Measurements from ENCODE around the gene MYOM1. TPM values are rescaled to one million over a fixed set of nuclear protein-coding genes. Genes with fewer than 3 reads are reported as not detected.

The MYOM1 gene
- total RNA-seq, 2 donors from 2014 or later, result 2.8 to 7.9 TPM

DNA sequence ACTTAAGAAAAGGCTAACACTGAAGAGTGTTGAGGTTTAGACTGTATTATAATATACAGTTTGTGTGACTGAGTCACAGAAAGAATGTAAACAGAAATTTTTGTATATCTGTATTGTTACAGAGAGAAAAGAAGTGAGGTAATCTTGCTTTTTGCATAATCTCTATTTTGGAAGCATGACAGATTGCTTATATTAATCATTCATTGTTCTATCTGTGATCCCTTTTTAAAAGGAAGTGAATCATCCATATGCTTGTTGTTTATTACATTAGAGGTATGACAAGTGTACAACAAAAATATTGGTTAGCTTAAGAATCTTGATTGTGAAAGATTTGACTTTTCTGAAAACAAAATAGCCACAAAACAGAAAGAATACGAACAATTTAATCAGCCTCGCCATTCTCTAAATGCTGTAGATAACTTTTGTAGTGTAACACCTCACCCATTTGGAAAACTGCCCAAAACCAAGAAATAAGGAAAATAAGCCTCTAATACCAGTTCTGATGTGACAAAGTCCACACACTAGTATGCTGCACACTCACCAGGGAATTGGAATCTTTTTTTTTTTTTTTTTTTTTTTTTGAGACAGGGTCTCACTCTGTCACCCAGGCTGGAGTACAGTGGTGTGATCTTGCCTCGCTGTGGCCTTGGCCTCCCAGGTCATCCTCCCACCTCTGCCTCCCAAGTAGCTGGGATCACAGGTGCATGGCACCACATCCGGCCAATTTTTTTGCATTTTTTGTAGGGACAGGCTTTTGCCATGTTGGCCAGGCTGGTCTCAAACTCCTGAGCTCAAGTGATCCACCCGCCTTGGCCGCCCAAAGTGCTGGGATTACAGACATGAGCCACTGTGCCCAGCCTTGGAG is 115.3 kb downstream of the MYOM1 start:
- no peaks in the 10 kb centered on the region for H3K36me3 ChIP-seq
- H3K27ac ChIP-seq, result no peak overlapping the region
- no peak for DNase-seq
- no peak overlapping the region for H3K9ac ChIP-seq (ENCODE audit: low read depth in 2 of 2, low read length in 2 of 2)
- H3K27me3 ChIP-seq, result no peaks in the 10 kb centered on the region
- no peaks in the 10 kb centered on the region for H3K9me3 ChIP-seq
- TF ChIP-seq, protein P1, sequence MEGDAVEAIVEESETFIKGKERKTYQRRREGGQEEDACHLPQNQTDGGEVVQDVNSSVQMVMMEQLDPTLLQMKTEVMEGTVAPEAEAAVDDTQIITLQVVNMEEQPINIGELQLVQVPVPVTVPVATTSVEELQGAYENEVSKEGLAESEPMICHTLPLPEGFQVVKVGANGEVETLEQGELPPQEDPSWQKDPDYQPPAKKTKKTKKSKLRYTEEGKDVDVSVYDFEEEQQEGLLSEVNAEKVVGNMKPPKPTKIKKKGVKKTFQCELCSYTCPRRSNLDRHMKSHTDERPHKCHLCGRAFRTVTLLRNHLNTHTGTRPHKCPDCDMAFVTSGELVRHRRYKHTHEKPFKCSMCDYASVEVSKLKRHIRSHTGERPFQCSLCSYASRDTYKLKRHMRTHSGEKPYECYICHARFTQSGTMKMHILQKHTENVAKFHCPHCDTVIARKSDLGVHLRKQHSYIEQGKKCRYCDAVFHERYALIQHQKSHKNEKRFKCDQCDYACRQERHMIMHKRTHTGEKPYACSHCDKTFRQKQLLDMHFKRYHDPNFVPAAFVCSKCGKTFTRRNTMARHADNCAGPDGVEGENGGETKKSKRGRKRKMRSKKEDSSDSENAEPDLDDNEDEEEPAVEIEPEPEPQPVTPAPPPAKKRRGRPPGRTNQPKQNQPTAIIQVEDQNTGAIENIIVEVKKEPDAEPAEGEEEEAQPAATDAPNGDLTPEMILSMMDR (IDR thresholded peaks at IDR 0.05), result no peak
- intact Hi-C loops (cut with DNase I), result no loop called here
- H3K4me3 ChIP-seq, result no peak overlapping the region
- H3K4me1 ChIP-seq, result no peaks in the 10 kb centered on the region

DNA sequence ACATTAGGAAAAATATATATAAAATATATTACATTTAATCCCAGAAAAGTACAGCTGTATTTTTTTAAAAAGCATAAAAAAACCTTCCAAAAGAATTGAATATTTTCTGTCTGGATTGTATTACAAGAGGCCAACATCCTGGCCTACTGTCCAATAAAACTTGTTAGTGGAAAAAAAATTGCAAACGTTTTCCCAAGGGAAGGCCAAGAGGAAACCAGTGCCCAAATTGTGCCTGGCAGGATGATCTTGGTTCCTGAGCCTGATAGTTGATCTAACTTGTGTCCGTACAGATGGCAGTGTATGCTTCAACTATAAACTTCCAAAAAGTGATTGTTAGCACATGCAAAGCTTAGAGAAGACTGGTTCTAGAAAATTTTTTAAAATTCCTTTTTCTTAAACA is 116.2 kb downstream of the MYOM1 start:
- Histone ChIP-seq H3K36me3 (no peaks in the 10 kb centered on the region), H3K27ac (no peak overlapping the region), H3K4me3 (no peak overlapping the region), H3K9ac (ENCODE audit: low read depth in 2 of 2, low read length in 2 of 2) (no peak overlapping the region), H3K9me3 (no peaks in the 10 kb centered on the region), H3K4me1 (no peaks in the 10 kb centered on the region), H3K27me3 (no peaks in the 10 kb centered on the region)
- DNase-seq, result no peak
- TF ChIP-seq, protein P1 (IDR thresholded peaks at IDR 0.05), result no peak
- intact Hi-C loops (cut with DNase I), result no loop called here

DNA sequence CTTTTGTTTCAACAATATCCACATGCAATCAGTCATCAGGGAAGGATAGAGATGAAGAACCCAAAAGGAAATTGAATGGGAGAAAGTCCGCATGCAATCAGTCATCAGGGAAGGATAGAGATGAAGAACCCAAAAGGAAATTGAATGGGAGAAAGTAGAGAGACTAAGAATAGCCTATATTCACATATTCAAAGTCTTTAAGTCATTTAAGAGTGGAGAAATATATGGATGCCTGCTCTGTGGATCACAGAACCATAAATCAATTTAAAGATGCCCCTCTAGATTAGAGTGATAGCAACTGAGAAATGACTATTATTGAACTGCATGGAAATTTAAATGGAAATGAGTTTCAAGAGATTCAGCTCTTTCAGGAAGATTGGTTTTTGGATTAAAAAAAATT is 116.8 kb downstream of the MYOM1 start:
- TF ChIP-seq, protein P1 (IDR thresholded peaks at IDR 0.05), result no peak
- DNase-seq, result no peak
- no peaks in the 10 kb centered on the region for H3K36me3 ChIP-seq
- H3K9me3 ChIP-seq, result no peaks in the 10 kb centered on the region
- H3K4me1 ChIP-seq, result no peaks in the 10 kb centered on the region
- no peak overlapping the region for H3K9ac ChIP-seq (ENCODE audit: low read depth in 2 of 2, low read length in 2 of 2)
- H3K4me3 ChIP-seq, result no peak overlapping the region
- no peaks in the 10 kb centered on the region for H3K27me3 ChIP-seq
- intact Hi-C loops (cut with DNase I), result no loop called here
- no peak overlapping the region for H3K27ac ChIP-seq

DNA sequence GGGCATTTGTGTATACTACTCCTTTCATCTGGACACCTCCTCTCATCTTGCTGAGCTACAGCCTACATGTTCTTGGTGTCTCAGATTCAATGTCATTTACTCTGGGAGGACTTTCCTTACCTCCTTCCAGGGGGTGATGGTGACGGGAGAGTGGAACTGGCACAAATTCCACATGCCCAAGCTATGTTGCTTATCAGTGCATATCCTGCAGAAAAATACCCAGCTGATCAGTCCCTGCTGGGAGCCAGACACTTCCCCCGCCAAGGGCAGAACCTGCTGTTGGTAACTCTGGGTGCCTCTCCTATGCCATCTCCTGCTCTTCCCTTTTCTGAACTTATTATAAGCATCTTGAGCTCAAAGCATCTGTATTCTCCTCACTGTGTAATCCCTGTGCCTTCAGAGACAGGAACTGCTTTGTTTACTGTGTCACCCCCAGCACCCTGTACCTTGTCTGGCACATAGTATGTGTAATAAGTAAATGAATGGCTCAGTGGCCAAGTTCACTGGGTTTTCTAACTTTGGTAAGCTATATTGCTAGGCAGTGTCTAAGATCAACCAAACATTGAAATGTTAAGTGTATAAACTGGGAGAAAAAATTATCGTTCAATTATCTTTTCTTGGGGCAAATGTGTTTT is 119.2 kb downstream of the MYOM1 start:
- no peaks in the 10 kb centered on the region for H3K27me3 ChIP-seq
- no peak overlapping the region for H3K4me3 ChIP-seq
- H3K27ac ChIP-seq, result no peak overlapping the region
- no peak for DNase-seq
- no peaks in the 10 kb centered on the region for H3K36me3 ChIP-seq
- no peaks in the 10 kb centered on the region for H3K4me1 ChIP-seq
- intact Hi-C loops (cut with DNase I), result no loop called here
- H3K9ac ChIP-seq (ENCODE audit: low read depth in 2 of 2, low read length in 2 of 2), result no peak overlapping the region
- H3K9me3 ChIP-seq, result no peaks in the 10 kb centered on the region
- TF ChIP-seq, protein P1 (IDR thresholded peaks at IDR 0.05), result no peak

DNA sequence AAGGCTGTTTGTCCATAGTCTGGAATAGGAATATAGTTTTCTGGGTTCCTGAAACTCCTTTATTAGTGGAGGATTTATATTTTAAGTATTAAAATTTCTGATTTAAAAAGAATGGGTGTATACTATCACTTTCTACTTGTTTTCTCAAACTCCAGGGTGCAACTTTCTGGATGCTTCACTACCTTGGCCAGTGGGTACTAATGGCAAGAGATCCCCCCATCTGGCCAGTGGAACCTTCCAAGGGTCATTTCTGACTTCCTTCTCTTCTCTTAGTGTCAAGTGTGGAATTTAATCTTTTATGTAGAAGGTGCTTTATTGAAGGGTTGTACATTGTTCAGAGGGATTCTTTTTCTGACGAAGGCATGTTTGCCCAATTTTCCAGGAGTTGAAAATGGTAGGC is 120.4 kb downstream of the MYOM1 start:
- Histone ChIP-seq H3K4me3 (no peak overlapping the region), H3K27me3 (no peaks in the 10 kb centered on the region), H3K9me3 (no peaks in the 10 kb centered on the region), H3K4me1 (no peaks in the 10 kb centered on the region), H3K9ac (ENCODE audit: low read depth in 2 of 2, low read length in 2 of 2) (no peak overlapping the region), H3K36me3 (no peaks in the 10 kb centered on the region), H3K27ac (no peak overlapping the region)
- no peak for DNase-seq
- TF ChIP-seq, protein P1 (IDR thresholded peaks at IDR 0.05), result no peak
- intact Hi-C loops (cut with DNase I), result no loop called here
